ENCODE results near the gene CCDC122. TPM values are rescaled to one million over a fixed set of nuclear protein-coding genes. Genes with fewer than 3 reads are reported as not detected.

The CCDC122 gene
- total and polyA plus RNA-seq, 5 donors = 4.6 to 15.6 (median 7.1) TPM

DNA sequence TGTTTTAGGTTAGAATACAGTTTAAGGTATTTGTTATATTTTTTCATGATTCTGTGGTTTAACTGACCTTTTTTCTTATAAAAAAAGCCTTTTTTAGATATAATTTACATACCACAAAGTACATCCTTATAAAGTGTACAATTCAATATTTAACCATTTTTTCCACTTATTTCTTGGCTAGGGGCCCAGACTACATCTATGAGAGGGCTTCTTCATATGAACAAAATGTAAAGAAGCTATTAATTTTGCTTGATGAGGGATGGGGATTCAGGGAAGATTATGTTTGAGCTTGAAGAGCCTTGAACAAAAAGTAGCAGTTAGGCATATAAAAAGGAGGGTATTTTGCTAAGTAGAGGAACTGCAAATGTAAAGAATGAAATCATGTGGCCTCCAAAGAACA, 2.2 kb downstream of the CCDC122 start:
- no peak for ATAC-seq
- no peak overlapping the region for H3K27ac ChIP-seq (ENCODE audit: low read length)
- H3K4me1 ChIP-seq (ENCODE audit: control insufficient read depth, insufficient read depth, low read length) = peaks cover 2% of the 10 kb centered on the region
- H3K9me3 ChIP-seq (ENCODE audit: control insufficient read depth, low read length) = no peaks in the 10 kb centered on the region
- intact Hi-C loops (cut with DNase I) = loop anchor here in 1 of 4 donors (10.0 kb wide), 1 partner anchor 1283 kb away; no protein-coding TSS in a partner anchor
- H3K4me3 ChIP-seq (ENCODE audit: low read length) = no peak overlapping the region
- DNase-seq = no peak
- H3K27me3 ChIP-seq (ENCODE audit: control insufficient read depth, insufficient read depth) = no peaks in the 10 kb centered on the region

DNA sequence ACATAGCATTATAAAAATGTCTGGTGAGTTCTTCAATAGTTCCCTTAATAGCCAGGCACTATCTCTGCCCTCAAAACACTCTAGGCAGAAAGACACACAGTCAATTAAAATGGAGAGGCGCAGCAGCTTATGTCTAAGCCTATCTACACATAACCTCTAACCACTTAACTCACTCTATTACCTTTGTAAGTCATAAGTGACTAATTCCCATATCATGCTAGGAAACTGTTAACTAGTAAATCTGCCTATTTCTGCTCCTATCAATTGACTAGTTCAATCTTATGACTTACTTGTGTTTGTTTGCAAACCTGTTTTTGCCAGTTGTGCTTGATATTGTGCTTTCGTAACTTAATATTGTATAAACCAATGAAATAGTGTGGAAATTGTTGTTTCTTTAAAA, 3.2 kb downstream of the CCDC122 start:
- no peak overlapping the region for H3K27ac ChIP-seq (ENCODE audit: low read length)
- H3K27me3 ChIP-seq (ENCODE audit: control insufficient read depth, insufficient read depth) = no peaks in the 10 kb centered on the region
- H3K4me1 ChIP-seq (ENCODE audit: control insufficient read depth, insufficient read depth, low read length) = peaks cover 2% of the 10 kb centered on the region
- no peak for ATAC-seq
- 95% methylated on average over 2 of the region's 2 CpGs for WGBS
- intact Hi-C loops (cut with DNase I) = loop anchor here in 1 of 4 donors (10.0 kb wide), 1 partner anchor 1282 kb away; no protein-coding TSS in a partner anchor
- no peaks in the 10 kb centered on the region for H3K9me3 ChIP-seq (ENCODE audit: control insufficient read depth, low read length)
- no peak overlapping the region for H3K4me3 ChIP-seq (ENCODE audit: low read length)
- DNase-seq = no peak

DNA sequence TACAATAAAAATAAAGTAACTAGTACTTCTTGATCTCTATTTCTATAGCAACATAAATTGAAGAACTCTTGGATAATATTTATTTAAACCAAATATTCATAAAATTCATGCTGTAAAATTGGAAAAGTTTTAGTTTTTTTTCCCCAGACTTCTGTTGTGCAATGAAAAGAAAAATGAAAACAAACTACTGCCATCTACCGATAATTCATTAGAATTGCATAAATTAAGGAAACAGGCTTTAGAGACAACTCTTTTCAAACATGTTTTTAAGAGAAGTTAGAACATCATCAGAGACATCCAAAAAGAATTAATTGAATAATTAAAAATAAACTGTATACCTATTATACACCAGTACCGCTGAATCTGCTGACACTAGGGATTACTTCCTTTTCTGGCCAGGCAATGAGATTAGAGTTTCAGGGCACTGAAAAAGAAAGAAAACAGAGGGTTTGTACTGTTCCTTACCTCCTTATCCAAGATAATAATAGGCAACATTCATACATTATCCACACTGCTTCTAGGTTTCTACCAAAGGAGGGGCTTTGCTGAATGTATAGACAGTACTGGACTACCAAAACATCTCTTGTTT, 4.9 kb downstream of the CCDC122 start:
- intact Hi-C loops (cut with DNase I) = loop anchor here in 1 of 4 donors (10.0 kb wide), 1 partner anchor 1280 kb away; no protein-coding TSS in a partner anchor
- no peak for DNase-seq
- Histone ChIP-seq H3K4me3 (ENCODE audit: low read length) (no peak overlapping the region), H3K27me3 (ENCODE audit: control insufficient read depth, insufficient read depth) (no peaks in the 10 kb centered on the region), H3K9me3 (ENCODE audit: control insufficient read depth, low read length) (no peaks in the 10 kb centered on the region), H3K4me1 (ENCODE audit: control insufficient read depth, insufficient read depth, low read length) (peaks cover 2% of the 10 kb centered on the region), H3K27ac (ENCODE audit: low read length) (no peak overlapping the region)
- WGBS = 13% methylated on average over 2 of the region's 2 CpGs
- no peak for ATAC-seq

GRCh38 chr13:43872181-43872580, 7.4 kb downstream of the CCDC122 start:
- Histone ChIP-seq H3K9me3 (ENCODE audit: control insufficient read depth, low read length) (no peaks in the 10 kb centered on the region), H3K4me3 (ENCODE audit: low read length) (no peak overlapping the region), H3K27ac (ENCODE audit: low read length) (no peak overlapping the region), H3K4me1 (ENCODE audit: control insufficient read depth, insufficient read depth, low read length) (no peaks in the 10 kb centered on the region), H3K27me3 (ENCODE audit: control insufficient read depth, insufficient read depth) (no peaks in the 10 kb centered on the region)
- no peak for DNase-seq
- WGBS = 91% methylated on average over 1 of the region's 1 CpG
- intact Hi-C loops (cut with DNase I) = loop anchor here in 1 of 4 donors (10.0 kb wide), 1 partner anchor 1277 kb away; no protein-coding TSS in a partner anchor
- ATAC-seq = no peak

DNA sequence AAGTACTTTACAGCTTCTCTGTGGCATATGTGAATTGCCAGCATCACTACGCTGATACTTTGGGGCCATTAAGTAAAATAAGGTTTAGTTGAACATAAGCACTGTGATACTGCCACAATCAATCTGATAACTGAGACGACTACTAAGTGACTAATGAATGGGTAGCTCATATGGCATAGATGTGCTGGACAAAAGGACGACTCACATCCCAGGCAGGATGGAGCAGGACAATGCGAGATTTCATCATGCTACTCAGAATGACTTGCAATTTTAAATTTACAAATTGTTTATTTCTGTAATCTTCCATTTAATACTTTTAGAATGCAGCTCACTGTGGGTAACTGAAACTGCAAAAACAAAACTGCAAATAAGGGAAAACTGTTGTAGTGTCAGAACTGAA, 13.6 kb downstream of the CCDC122 start:
- 84% methylated on average over 4 of the region's 4 CpGs for WGBS
- H3K9me3 ChIP-seq (ENCODE audit: control insufficient read depth, low read length) = no peaks in the 10 kb centered on the region
- DNase-seq (no peak), ATAC-seq (no peak)
- no peaks in the 10 kb centered on the region for H3K27me3 ChIP-seq (ENCODE audit: control insufficient read depth, insufficient read depth)
- intact Hi-C loops (cut with DNase I) = no loop called here
- no peak overlapping the region for H3K4me3 ChIP-seq (ENCODE audit: low read length)
- H3K4me1 ChIP-seq (ENCODE audit: control insufficient read depth, insufficient read depth, low read length) = no peaks in the 10 kb centered on the region
- no peak overlapping the region for H3K27ac ChIP-seq (ENCODE audit: low read length)

GRCh38 chr13:43864921-43865320, 14.6 kb downstream of the CCDC122 start:
- ATAC-seq (no peak), DNase-seq (no peak)
- 98% methylated on average over 4 of the region's 4 CpGs for WGBS
- no peak overlapping the region for H3K27ac ChIP-seq (ENCODE audit: low read length)
- H3K4me1 ChIP-seq (ENCODE audit: control insufficient read depth, insufficient read depth, low read length) = no peaks in the 10 kb centered on the region
- H3K27me3 ChIP-seq (ENCODE audit: control insufficient read depth, insufficient read depth) = no peaks in the 10 kb centered on the region
- intact Hi-C loops (cut with DNase I) = no loop called here
- H3K4me3 ChIP-seq (ENCODE audit: low read length) = no peak overlapping the region
- no peaks in the 10 kb centered on the region for H3K9me3 ChIP-seq (ENCODE audit: control insufficient read depth, low read length)

DNA sequence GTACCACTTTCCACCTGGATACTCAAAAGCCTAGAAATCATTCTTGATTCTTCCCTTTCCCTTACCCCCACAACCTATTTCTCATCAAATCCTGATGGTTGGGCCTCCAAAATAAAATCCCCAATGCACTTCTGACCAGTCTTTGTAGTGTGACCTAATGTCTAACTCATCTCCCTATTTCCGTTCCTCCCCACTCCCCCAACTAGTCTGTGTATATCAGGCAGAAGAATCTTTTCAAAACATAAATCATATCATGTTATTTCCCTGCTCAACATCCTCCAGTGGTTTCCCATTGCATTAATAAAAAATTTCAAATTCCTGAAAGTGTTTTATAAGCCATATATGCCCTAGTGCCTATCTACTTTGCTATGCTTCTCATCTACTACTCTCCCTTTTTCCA, 17.7 kb downstream of the CCDC122 start:
- no peaks in the 10 kb centered on the region for H3K9me3 ChIP-seq (ENCODE audit: control insufficient read depth, low read length)
- intact Hi-C loops (cut with DNase I) = no loop called here
- H3K4me1 ChIP-seq (ENCODE audit: control insufficient read depth, insufficient read depth, low read length) = no peaks in the 10 kb centered on the region
- no peak overlapping the region for H3K4me3 ChIP-seq (ENCODE audit: low read length)
- H3K27me3 ChIP-seq (ENCODE audit: control insufficient read depth, insufficient read depth) = no peaks in the 10 kb centered on the region
- WGBS = 89% methylated on average over 1 of the region's 1 CpG
- DNase-seq = no peak
- no peak overlapping the region for H3K27ac ChIP-seq (ENCODE audit: low read length)
- no peak for ATAC-seq

DNA sequence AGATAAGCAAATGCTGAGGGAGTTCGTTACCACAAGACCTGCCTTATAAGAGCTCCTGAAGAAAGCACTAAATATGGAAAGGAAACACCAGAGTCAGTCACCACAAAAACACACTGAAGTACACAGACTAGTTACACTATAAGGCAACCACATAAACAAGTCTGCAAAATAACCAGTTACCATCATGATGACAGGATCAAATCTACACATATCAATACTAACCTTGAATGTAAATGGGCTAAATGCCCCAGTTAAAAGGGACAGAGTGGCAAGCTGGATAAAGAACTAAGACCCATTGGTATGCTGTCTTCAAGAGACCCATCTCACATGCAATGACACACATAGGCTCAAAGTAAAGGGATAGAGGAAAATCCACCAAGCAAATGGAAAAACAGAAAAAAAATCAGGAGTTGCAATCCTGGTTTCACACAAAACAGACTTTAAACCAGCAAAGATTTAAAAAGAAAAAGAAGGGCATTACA, 26.6 kb downstream of the CCDC122 start:
- DNase-seq (no peak), ATAC-seq (no peak)
- 98% methylated on average over 1 of the region's 1 CpG for WGBS
- no peak overlapping the region for H3K4me3 ChIP-seq (ENCODE audit: low read length)
- intact Hi-C loops (cut with DNase I) = no loop called here
- no peaks in the 10 kb centered on the region for H3K27me3 ChIP-seq (ENCODE audit: control insufficient read depth, insufficient read depth)
- H3K27ac ChIP-seq (ENCODE audit: low read length) = no peak overlapping the region
- peaks cover 4% of the 10 kb centered on the region for H3K9me3 ChIP-seq (ENCODE audit: control insufficient read depth, low read length)
- H3K4me1 ChIP-seq (ENCODE audit: control insufficient read depth, insufficient read depth, low read length) = no peaks in the 10 kb centered on the region

DNA sequence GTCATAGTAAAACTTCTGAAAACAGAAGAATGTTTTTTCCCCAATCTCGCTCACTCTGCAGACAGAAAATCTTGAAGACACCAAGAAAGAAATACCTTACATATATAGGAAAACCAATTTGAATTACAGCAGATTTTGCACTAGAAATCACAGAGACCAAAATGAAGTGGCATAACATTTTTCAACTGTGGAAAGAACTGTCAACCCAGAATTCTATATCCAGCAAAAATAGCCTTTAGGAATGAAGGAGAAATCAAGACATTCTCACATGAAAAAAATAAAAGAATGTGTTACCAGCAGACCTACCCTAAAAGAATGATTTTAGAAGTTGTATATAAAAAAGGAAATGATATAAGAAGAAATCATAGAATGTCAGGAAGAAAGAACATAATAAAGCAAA, 28.7 kb downstream of the CCDC122 start:
- WGBS = 99% methylated on average over 1 of the region's 1 CpG
- H3K27ac ChIP-seq (ENCODE audit: low read length) = no peak overlapping the region
- H3K27me3 ChIP-seq (ENCODE audit: control insufficient read depth, insufficient read depth) = no peaks in the 10 kb centered on the region
- H3K4me1 ChIP-seq (ENCODE audit: control insufficient read depth, insufficient read depth, low read length) = no peaks in the 10 kb centered on the region
- intact Hi-C loops (cut with DNase I) = no loop called here
- no peak overlapping the region for H3K4me3 ChIP-seq (ENCODE audit: low read length)
- ATAC-seq = no peak
- DNase-seq = no peak
- H3K9me3 ChIP-seq (ENCODE audit: control insufficient read depth, low read length) = peaks cover 4% of the 10 kb centered on the region

DNA sequence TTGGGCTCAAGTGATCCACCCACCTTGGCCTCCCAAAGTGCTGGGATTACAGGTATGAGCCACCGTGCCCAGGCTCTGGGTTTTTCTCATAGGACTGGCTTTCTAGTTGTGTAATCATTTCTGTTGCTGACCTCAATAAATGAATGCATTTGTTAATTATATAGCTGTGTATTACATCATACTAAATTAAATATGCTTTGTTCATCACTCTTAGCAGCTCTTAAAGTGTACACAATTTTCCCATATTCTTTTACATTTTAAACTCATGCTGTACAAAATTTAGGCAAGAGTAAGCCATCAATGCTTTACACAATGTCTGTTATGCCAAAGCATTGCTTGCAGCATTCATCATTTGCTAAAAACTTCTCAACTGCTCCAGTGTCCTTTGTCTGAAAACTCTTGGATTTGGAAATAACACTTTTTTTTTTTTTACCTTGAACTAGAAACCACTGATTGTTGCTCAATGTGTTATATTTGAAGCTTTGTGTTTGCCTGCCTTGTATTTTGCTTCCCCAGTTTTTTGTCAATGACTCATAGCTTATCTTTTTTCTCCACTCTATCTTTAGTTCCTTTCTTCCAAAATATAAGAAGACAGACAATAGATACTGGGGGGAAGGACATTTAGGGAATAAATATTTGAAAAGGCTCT, 31.4 kb downstream of the CCDC122 start:
- H3K4me3 ChIP-seq (ENCODE audit: low read length) = no peak overlapping the region
- no peaks in the 10 kb centered on the region for H3K4me1 ChIP-seq (ENCODE audit: control insufficient read depth, insufficient read depth, low read length)
- DNase-seq = no peak
- no peak for ATAC-seq
- no peak overlapping the region for H3K27ac ChIP-seq (ENCODE audit: low read length)
- no peaks in the 10 kb centered on the region for H3K27me3 ChIP-seq (ENCODE audit: control insufficient read depth, insufficient read depth)
- H3K9me3 ChIP-seq (ENCODE audit: control insufficient read depth, low read length) = peaks cover 4% of the 10 kb centered on the region
- intact Hi-C loops (cut with DNase I) = no loop called here
- 75% methylated on average over 1 of the region's 1 CpG for WGBS

DNA sequence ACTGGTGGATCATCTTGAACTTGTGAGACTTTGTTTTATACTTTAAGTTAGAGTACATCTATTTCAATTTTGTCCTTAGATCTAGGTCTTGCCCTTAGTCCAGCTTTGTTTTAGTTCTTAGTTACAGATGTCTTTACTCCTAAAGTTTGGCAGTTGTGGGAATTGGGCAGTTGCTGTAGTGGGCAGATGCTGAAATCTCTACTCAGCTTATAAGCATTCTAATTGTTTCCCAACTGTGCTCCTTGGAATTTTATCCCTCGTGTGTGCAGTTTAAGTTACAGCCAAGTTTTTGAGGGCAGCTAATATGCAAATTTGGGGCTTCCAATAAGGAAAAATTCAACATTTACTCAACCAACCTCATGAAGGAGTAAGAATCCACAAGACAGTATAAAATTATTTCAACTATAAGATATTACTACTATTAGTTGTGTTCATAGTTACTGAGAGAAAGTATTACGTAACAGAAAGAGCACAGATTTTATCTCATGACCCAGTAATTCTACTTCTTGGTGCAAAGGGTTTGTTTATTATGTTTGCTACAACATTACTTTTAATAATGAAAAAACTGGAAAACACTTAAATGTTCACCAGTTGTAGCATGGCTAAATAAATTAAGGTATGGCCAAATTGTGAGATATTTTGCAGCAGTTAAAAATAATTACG, 32.9 kb downstream of the CCDC122 start:
- intact Hi-C loops (cut with DNase I) = no loop called here
- DNase-seq (no peak), ATAC-seq (no peak)
- Histone ChIP-seq H3K27ac (ENCODE audit: low read length) (no peak overlapping the region), H3K4me3 (ENCODE audit: low read length) (no peak overlapping the region), H3K4me1 (ENCODE audit: control insufficient read depth, insufficient read depth, low read length) (no peaks in the 10 kb centered on the region), H3K9me3 (ENCODE audit: control insufficient read depth, low read length) (peaks cover 4% of the 10 kb centered on the region), H3K27me3 (ENCODE audit: control insufficient read depth, insufficient read depth) (no peaks in the 10 kb centered on the region)
- 81% methylated on average over 3 of the region's 3 CpGs for WGBS
